ENCODE data around the gene ELMO1.

Gene ELMO1

DNA sequence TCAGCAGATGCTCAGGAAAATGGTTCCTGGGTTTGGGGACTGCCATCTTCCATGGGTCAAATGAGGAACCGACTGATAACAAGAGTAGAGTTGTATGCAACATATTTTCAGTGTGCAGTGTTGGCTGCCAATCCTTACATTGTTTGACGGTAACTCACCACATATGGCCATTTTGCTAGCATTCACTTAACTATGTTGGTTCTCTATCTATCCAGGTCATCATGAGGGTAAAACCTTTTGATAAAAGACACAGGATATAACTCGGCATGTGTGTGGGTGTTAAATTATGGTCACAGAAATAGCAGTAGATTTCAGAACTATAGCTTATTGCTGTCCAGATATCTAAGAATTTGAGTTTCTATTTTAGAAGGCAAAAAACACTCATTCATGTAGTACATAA, 583.6 kb downstream of the ELMO1 start:
- Histone ChIP-seq H3K36me3 (ENCODE audit: insufficient read depth, low read length) (no peaks in the 10 kb centered on the region), H2AFZ (ENCODE audit: low read length, unreplicated experiment) (no peak overlapping the region), H3K27me3 (ENCODE audit: insufficient read depth, low read length) (no peaks in the 10 kb centered on the region), H3K79me2 (ENCODE audit: control insufficient read depth, insufficient read depth, low read length, unreplicated experiment) (no peaks in the 10 kb centered on the region), H3K4me3 (ENCODE audit: low read depth, low read length) (no peak overlapping the region), H3K27ac (ENCODE audit: low read depth, low read length) (no peak overlapping the region), H3K4me1 (ENCODE audit: control insufficient read depth, insufficient read depth, low read length, unreplicated experiment) (no peaks in the 10 kb centered on the region)

- Histone ChIP-seq H3K36me3 (ENCODE audit: insufficient read depth, low read length) (no peaks in the 10 kb centered on the region), H3K27me3 (ENCODE audit: insufficient read depth, low read length) (no peaks in the 10 kb centered on the region)
Measured at GRCh38 chr7:36863901-36864701, 584.6 kb downstream of the ELMO1 start.

DNA sequence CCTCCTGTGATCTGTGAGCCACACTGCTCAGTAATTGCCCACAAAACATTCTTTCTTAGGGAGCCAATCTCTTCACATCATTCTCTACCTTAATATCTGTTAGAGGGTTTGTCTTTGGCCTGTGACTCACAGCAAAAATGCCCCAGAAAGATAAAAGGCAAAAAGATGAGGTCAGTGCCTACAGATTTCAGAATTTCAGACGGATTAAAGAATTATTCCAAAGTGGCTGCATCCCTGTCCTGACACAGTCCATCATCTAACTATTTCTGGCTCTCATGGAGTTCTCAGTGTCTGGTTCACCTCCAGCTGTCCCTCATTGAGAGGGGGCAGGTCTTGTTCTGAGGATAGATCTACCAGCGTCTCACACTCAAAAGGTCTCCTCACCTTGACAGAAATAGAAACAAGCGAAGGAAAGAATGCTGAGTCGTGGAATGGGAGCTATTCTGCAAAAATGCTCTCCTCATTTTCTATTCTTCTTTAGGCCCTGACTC, 585.8 kb downstream of the ELMO1 start:
- H3K4me1 ChIP-seq (ENCODE audit: control insufficient read depth, insufficient read depth, low read length, unreplicated experiment) = no peaks in the 10 kb centered on the region
- H2AFZ ChIP-seq (ENCODE audit: low read length, unreplicated experiment) = no peak overlapping the region
- no peaks in the 10 kb centered on the region for H3K27me3 ChIP-seq (ENCODE audit: insufficient read depth, low read length)
- no peaks in the 10 kb centered on the region for H3K36me3 ChIP-seq (ENCODE audit: insufficient read depth, low read length)
- no peak overlapping the region for H3K27ac ChIP-seq (ENCODE audit: low read depth, low read length)
- H3K4me3 ChIP-seq (ENCODE audit: low read depth, low read length) = no peak overlapping the region
- H3K79me2 ChIP-seq (ENCODE audit: control insufficient read depth, insufficient read depth, low read length, unreplicated experiment) = no peaks in the 10 kb centered on the region

More at GRCh38 chr7:36863901-36864701, 584.6 kb downstream of the ELMO1 start:
- no peak overlapping the region for H3K27ac ChIP-seq (ENCODE audit: low read depth, low read length)
- no peak overlapping the region for H2AFZ ChIP-seq (ENCODE audit: low read length, unreplicated experiment)
- H3K4me3 ChIP-seq (ENCODE audit: low read depth, low read length) = no peak overlapping the region
- no peaks in the 10 kb centered on the region for H3K4me1 ChIP-seq (ENCODE audit: control insufficient read depth, insufficient read depth, low read length, unreplicated experiment)
- no peaks in the 10 kb centered on the region for H3K79me2 ChIP-seq (ENCODE audit: control insufficient read depth, insufficient read depth, low read length, unreplicated experiment)

DNA sequence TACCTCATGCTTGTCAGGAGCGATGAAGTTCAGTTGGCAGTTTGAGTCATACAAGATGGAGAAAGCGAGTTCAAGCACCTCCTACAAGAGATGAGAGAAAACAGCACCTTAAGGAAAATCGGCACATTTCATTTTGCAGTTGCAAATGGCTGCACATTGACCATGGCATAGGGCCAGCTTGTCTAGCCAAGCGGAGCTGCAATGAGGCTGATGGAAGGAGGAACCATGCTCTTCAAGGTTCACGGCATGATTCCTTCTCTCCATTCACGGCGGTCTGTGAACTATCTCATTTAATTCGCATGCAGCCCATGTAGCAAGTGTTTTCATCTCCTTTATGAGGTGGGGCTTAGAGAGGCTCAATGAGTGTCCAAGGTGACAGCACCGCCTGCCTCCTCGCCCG, 587.0 kb downstream of the ELMO1 start:
- H3K79me2 ChIP-seq (ENCODE audit: control insufficient read depth, insufficient read depth, low read length, unreplicated experiment) = no peaks in the 10 kb centered on the region
- H3K4me1 ChIP-seq (ENCODE audit: control insufficient read depth, insufficient read depth, low read length, unreplicated experiment) = no peaks in the 10 kb centered on the region
- H3K27me3 ChIP-seq (ENCODE audit: insufficient read depth, low read length) = no peaks in the 10 kb centered on the region
- no peak overlapping the region for H3K27ac ChIP-seq (ENCODE audit: low read depth, low read length)
- no peak overlapping the region for H3K4me3 ChIP-seq (ENCODE audit: low read depth, low read length)
- no peaks in the 10 kb centered on the region for H3K36me3 ChIP-seq (ENCODE audit: insufficient read depth, low read length)
- no peak overlapping the region for H2AFZ ChIP-seq (ENCODE audit: low read length, unreplicated experiment)

- Histone ChIP-seq H3K36me3 (ENCODE audit: insufficient read depth, low read length) (no peaks in the 10 kb centered on the region), H2AFZ (ENCODE audit: low read length, unreplicated experiment) (no peak overlapping the region), H3K4me1 (ENCODE audit: control insufficient read depth, insufficient read depth, low read length, unreplicated experiment) (no peaks in the 10 kb centered on the region), H3K27me3 (ENCODE audit: insufficient read depth, low read length) (no peaks in the 10 kb centered on the region), H3K79me2 (ENCODE audit: control insufficient read depth, insufficient read depth, low read length, unreplicated experiment) (no peaks in the 10 kb centered on the region), H3K4me3 (ENCODE audit: low read depth, low read length) (no peak overlapping the region), H3K27ac (ENCODE audit: low read depth, low read length) (no peak overlapping the region)
Measured at GRCh38 chr7:36860681-36861080, 588.0 kb downstream of the ELMO1 start.

- H3K27ac ChIP-seq (ENCODE audit: low read depth, low read length) = no peak overlapping the region
- H3K36me3 ChIP-seq (ENCODE audit: insufficient read depth, low read length) = no peaks in the 10 kb centered on the region
- H2AFZ ChIP-seq (ENCODE audit: low read length, unreplicated experiment) = no peak overlapping the region
- H3K27me3 ChIP-seq (ENCODE audit: insufficient read depth, low read length) = no peaks in the 10 kb centered on the region
- no peaks in the 10 kb centered on the region for H3K4me1 ChIP-seq (ENCODE audit: control insufficient read depth, insufficient read depth, low read length, unreplicated experiment)
- H3K4me3 ChIP-seq (ENCODE audit: low read depth, low read length) = no peak overlapping the region
- no peaks in the 10 kb centered on the region for H3K79me2 ChIP-seq (ENCODE audit: control insufficient read depth, insufficient read depth, low read length, unreplicated experiment)
Measured at GRCh38 chr7:36855330-36855729, 593.3 kb downstream of the ELMO1 start.

GRCh38 chr7:36854652-36855051, 594.0 kb downstream of the ELMO1 start:
- no peaks in the 10 kb centered on the region for H3K79me2 ChIP-seq (ENCODE audit: control insufficient read depth, insufficient read depth, low read length, unreplicated experiment)
- H2AFZ ChIP-seq (ENCODE audit: low read length, unreplicated experiment) = no peak overlapping the region
- H3K27ac ChIP-seq (ENCODE audit: low read depth, low read length) = no peak overlapping the region
- H3K4me1 ChIP-seq (ENCODE audit: control insufficient read depth, insufficient read depth, low read length, unreplicated experiment) = no peaks in the 10 kb centered on the region
- H3K4me3 ChIP-seq (ENCODE audit: low read depth, low read length) = no peak overlapping the region
- no peaks in the 10 kb centered on the region for H3K36me3 ChIP-seq (ENCODE audit: insufficient read depth, low read length)
- no peaks in the 10 kb centered on the region for H3K27me3 ChIP-seq (ENCODE audit: insufficient read depth, low read length)

DNA sequence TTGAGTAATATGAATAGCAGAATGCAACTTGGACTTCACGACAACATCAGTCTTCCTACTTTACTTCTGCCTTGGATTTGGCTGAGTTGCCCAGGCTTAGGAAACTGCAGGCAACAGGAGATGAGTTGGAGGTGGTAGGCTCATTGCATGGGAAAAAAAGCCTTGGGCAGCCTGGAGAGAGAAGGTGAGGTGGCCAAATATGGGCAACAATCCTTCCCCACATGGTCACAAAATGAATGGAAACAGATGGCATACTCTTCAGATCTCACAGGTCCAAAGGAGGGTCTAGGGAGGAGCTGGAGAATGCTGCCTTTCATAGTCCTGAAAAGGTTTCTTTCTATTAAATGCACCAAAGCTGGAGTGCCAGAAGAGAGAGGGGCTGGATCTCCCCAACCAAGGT, 595.7 kb downstream of the ELMO1 start:
- H3K79me2 ChIP-seq (ENCODE audit: control insufficient read depth, insufficient read depth, low read length, unreplicated experiment) = no peaks in the 10 kb centered on the region
- H3K4me1 ChIP-seq (ENCODE audit: control insufficient read depth, insufficient read depth, low read length, unreplicated experiment) = no peaks in the 10 kb centered on the region
- no peak overlapping the region for H3K4me3 ChIP-seq (ENCODE audit: low read depth, low read length)
- no peak overlapping the region for H3K27ac ChIP-seq (ENCODE audit: low read depth, low read length)
- no peaks in the 10 kb centered on the region for H3K27me3 ChIP-seq (ENCODE audit: insufficient read depth, low read length)
- H3K36me3 ChIP-seq (ENCODE audit: insufficient read depth, low read length) = no peaks in the 10 kb centered on the region
- no peak overlapping the region for H2AFZ ChIP-seq (ENCODE audit: low read length, unreplicated experiment)

- Histone ChIP-seq H2AFZ (ENCODE audit: low read length, unreplicated experiment) (no peak overlapping the region), H3K27me3 (ENCODE audit: insufficient read depth, low read length) (no peaks in the 10 kb centered on the region), H3K36me3 (ENCODE audit: insufficient read depth, low read length) (no peaks in the 10 kb centered on the region)
Measured at GRCh38 chr7:36852017-36852416, 596.6 kb downstream of the ELMO1 start.

GRCh38 chr7:36851382-36851781, 597.3 kb downstream of the ELMO1 start:
- Histone ChIP-seq H3K27ac (ENCODE audit: low read depth, low read length) (no peak overlapping the region), H3K27me3 (ENCODE audit: insufficient read depth, low read length) (no peaks in the 10 kb centered on the region), H3K4me1 (ENCODE audit: control insufficient read depth, insufficient read depth, low read length, unreplicated experiment) (no peaks in the 10 kb centered on the region), H3K36me3 (ENCODE audit: insufficient read depth, low read length) (no peaks in the 10 kb centered on the region), H3K79me2 (ENCODE audit: control insufficient read depth, insufficient read depth, low read length, unreplicated experiment) (no peaks in the 10 kb centered on the region), H2AFZ (ENCODE audit: low read length, unreplicated experiment) (no peak overlapping the region), H3K4me3 (ENCODE audit: low read depth, low read length) (no peak overlapping the region)

More at GRCh38 chr7:36852017-36852416, 596.6 kb downstream of the ELMO1 start:
- Histone ChIP-seq H3K27ac (ENCODE audit: low read depth, low read length) (no peak overlapping the region), H3K4me1 (ENCODE audit: control insufficient read depth, insufficient read depth, low read length, unreplicated experiment) (no peaks in the 10 kb centered on the region), H3K4me3 (ENCODE audit: low read depth, low read length) (no peak overlapping the region), H3K79me2 (ENCODE audit: control insufficient read depth, insufficient read depth, low read length, unreplicated experiment) (no peaks in the 10 kb centered on the region)

DNA sequence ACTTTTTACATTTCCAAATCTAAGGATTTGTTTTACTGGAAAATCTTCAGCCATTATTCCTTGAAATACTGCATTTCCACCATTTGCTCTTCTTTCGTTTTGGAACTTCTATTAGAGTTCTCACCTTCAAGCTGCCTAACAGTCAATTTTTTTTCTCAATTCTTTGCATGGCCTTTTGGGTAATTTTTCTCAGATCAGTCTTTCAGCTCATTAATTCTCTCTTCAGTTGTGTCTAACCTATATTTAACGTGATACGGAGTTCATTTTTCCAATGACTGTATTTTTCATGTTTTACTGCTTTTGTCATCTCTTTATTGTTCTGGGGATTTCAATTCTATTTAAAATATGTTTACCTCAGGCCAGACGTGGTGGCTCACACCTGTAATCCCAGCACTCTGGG, 600.7 kb downstream of the ELMO1 start:
- H3K79me2 ChIP-seq (ENCODE audit: control insufficient read depth, insufficient read depth, low read length, unreplicated experiment) = no peaks in the 10 kb centered on the region
- no peak overlapping the region for H3K4me3 ChIP-seq (ENCODE audit: low read depth, low read length)
- H3K27me3 ChIP-seq (ENCODE audit: insufficient read depth, low read length) = no peaks in the 10 kb centered on the region
- no peak overlapping the region for H3K27ac ChIP-seq (ENCODE audit: low read depth, low read length)
- H2AFZ ChIP-seq (ENCODE audit: low read length, unreplicated experiment) = no peak overlapping the region
- H3K36me3 ChIP-seq (ENCODE audit: insufficient read depth, low read length) = no peaks in the 10 kb centered on the region
- H3K4me1 ChIP-seq (ENCODE audit: control insufficient read depth, insufficient read depth, low read length, unreplicated experiment) = no peaks in the 10 kb centered on the region
